Testis (tissue), 3 donors: ENCODE measurements around the gene MAT2B. TPM values are rescaled to one million over a fixed set of nuclear protein-coding genes. Genes with fewer than 3 reads are reported as not detected.

Experiments used
- DNase-seq: peaks from one replicate; pipeline ENCODE4 v3.0.0-alpha.2; 2019
- H3K27ac ChIP-seq, 2 donors: fragments of 200-600 bp; sonication (generic); one replicate each; pipeline ENCODE4 v1.5.1; 2019
- H3K27me3 ChIP-seq: fragments of 200-600 bp; sonication (generic); one replicate; pipeline ENCODE4 v1.5.1; 2019
- H3K36me3 ChIP-seq: fragments of 200-600 bp; sonication (generic); one replicate; pipeline ENCODE4 v1.5.1; 2017; ENCODE audit warnings: low read depth; ENCODE audit errors: missing control alignments
- H3K4me1 ChIP-seq: fragments of 200-600 bp; sonication (generic); one replicate; pipeline ENCODE4 v1.5.1; 2019
- H3K4me3 ChIP-seq, 2 donors: fragments of 200-600 bp; sonication (generic); one replicate each; pipeline ENCODE4 v1.5.1; 2017 to 2019
- H3K9me3 ChIP-seq: fragments of 200-600 bp; sonication (generic); one replicate; pipeline ENCODE4 v1.5.1; 2017
- CTCF ChIP-seq, 3 experiments: fragments of 450-650 bp in 2 of 3; fragments of 200-600 bp in 1 of 3; sonication (generic) in 1 of 3; IDR thresholded peaks; one replicate each; pipeline ENCODE4 v1.5.1; 2016 to 2019; ENCODE audit warnings: antibody characterized with exemption in 3 of 3, mild to moderate bottlenecking in 2 of 3, moderate library complexity in 1 of 3
- POLR2A ChIP-seq: fragments of 450-650 bp; IDR thresholded peaks from one replicate; pipeline ENCODE4 v1.6.1; 2017; ENCODE audit warnings: antibody characterized with exemption, mild to moderate bottlenecking, moderate library complexity
- WGBS, 2 donors: methylation state at CpG; one replicate each; pipeline ENCODE4 v1.1.5; 2018; 5-methylcytosine and 5-hydroxymethylcytosine counted together
- intact Hi-C: fragments of 100-400 bp; cut with DNase I; formaldehyde crosslinking; loops from one replicate; pipeline ENCODE4 v1.15.1; 2023; ENCODE audit warnings: low total_unique reads
- polyA plus RNA-seq: library from polyadenylated mRNA; stranded (reverse); fragments of 350-450 nt; fragmentation: Illumina TruSeq; extraction: RNeasy Lipid Tissue Mini Kit (QIAGEN cat#74804); gene quantifications from one replicate; pipeline ENCODE4 v1.2.3, GENCODE V29; 2014; ENCODE audit warnings: low read depth, low replicate concordance; ENCODE audit not compliant: insufficient read depth
- total RNA-seq, 2 donors: library from RNA; depleted of rRNA; stranded (reverse); fragments of >200 nt; gene quantifications; one replicate each; pipeline ENCODE4 v1.2.3, GENCODE V29; 2016

Gene MAT2B
- total and polyA plus RNA-seq, 3 donors from 2014 or later: 43.8 to 54.8 (median 54.8) TPM

- Histone ChIP-seq H3K36me3 (no peaks in the 10 kb centered on the region), H3K9me3 (no peaks in the 10 kb centered on the region), H3K4me3 (peak overlapping the region; percentile 63 to 75), H3K27ac (peak overlapping the region; percentile 92 to 96), H3K27me3 (no peaks in the 10 kb centered on the region), H3K4me1 (peaks cover 9% of the 10 kb centered on the region)
- DNase-seq: no peak
- TF ChIP-seq CTCF (IDR thresholded peaks at IDR 0.05): no peak
- no peak for TF ChIP-seq POLR2A
- 0 to 2% methylated on average over 9 to 12 of the region's 12 CpGs for WGBS, 2 donors
- intact Hi-C loops: loop anchor here (10.0 kb wide), 1 partner anchor 45 kb away; the partner anchor contains the start of gene MAT2B
Measured at GRCh38 chr5:163459462-163459818, 46.0 kb upstream of the MAT2B start.

- Histone ChIP-seq H3K36me3 (no peaks in the 10 kb centered on the region), H3K27me3 (no peaks in the 10 kb centered on the region), H3K27ac (peak within 1 kb of the TSS; percentile 92 to 96), H3K4me3 (peak within 1 kb of the TSS; percentile 63 to 75), H3K9me3 (no peaks in the 10 kb centered on the region), H3K4me1 (peaks cover 9% of the 10 kb centered on the region)
- TF ChIP-seq CTCF (IDR thresholded peaks at IDR 0.05) (no peak), POLR2A (no peak)
- intact Hi-C loops: loop anchor here (10.0 kb wide), 1 partner anchor 45 kb away; the partner anchor contains the start of gene MAT2B
- peak; percentile 98 for DNase-seq
- 0 to 2% methylated on average over 11 to 47 of the region's 59 CpGs for WGBS, 2 donors
Measured at GRCh38 chr5:163459819-163460561, 45.4 kb upstream of the MAT2B start, which contains the start of gene NUDCD2. TSS of gene NUDCD2 (minus strand) at chr5:163460102. CDS start at chr5:163460050, 52 bp downstream.

- DNase-seq: peak; percentile 29
- Histone ChIP-seq H3K27ac (peak within 1 kb of the TSS; percentile 92 to 96), H3K4me3 (peak within 1 kb of the TSS; percentile 63 to 75), H3K27me3 (no peaks in the 10 kb centered on the region), H3K4me1 (peaks cover 9% of the 10 kb centered on the region), H3K9me3 (no peaks in the 10 kb centered on the region), H3K36me3 (no peaks in the 10 kb centered on the region)
- intact Hi-C loops: no loop called here
- TF ChIP-seq POLR2A (no peak), CTCF (IDR thresholded peaks at IDR 0.05) (no peak)
- 1 to 2% methylated on average over 22 to 23 of the region's 23 CpGs for WGBS, 2 donors
Measured at GRCh38 chr5:163460562-163461171, 44.8 kb upstream of the MAT2B start, which contains the start of gene HMMR. TSS of gene HMMR (plus strand) at chr5:163460632. CDS start at chr5:163460693, 61 bp downstream.

GRCh38 chr5:163463063-163463435, 42.4 kb upstream of the MAT2B start:
- no peaks in the 10 kb centered on the region for H3K36me3 ChIP-seq
- TF ChIP-seq CTCF (IDR thresholded peaks at IDR 0.05): no peak
- TF ChIP-seq POLR2A: no peak
- H3K4me3 ChIP-seq: no peak overlapping the region
- DNase-seq: no peak
- intact Hi-C loops: no loop called here
- no peak overlapping the region for H3K27ac ChIP-seq
- peaks cover 9% of the 10 kb centered on the region for H3K4me1 ChIP-seq
- H3K9me3 ChIP-seq: no peaks in the 10 kb centered on the region
- H3K27me3 ChIP-seq: no peaks in the 10 kb centered on the region
